ENCODE results near the gene CKS1B. TPM values are rescaled to one million over a fixed set of nuclear protein-coding genes. Genes with fewer than 3 reads are reported as not detected.

CKS1B gene
- total and polyA plus RNA-seq, 9 of the 15 experiments (the other 6 are each of a cell fraction or from before 2014, with no cell fraction given), result 215 to 1,103 (median 460) TPM

- TF ChIP-seq HEY1 (CRISPR knock-in tag; IDR thresholded peaks at IDR 0.05; ENCODE audit: borderline replicate concordance) (no peak), CHD2 (IDR thresholded peaks at IDR 0.05; ENCODE audit: low read depth, low read length) (peak; percentile 90), MBD2 (IDR thresholded peaks at IDR 0.05; ENCODE audit: borderline replicate concordance, low read depth) (peak; percentile 97), SREBF2 (CRISPR knock-in tag; IDR thresholded peaks at IDR 0.05) (no peak), TCF3 (CRISPR knock-in tag; IDR thresholded peaks at IDR 0.05) (no peak), PHTF2 (CRISPR knock-in tag; IDR thresholded peaks at IDR 0.05) (no peak), USF2 (CRISPR knock-in tag; IDR thresholded peaks at IDR 0.05) (no peak), ETS2 (tag; IDR thresholded peaks at IDR 0.05; ENCODE audit: borderline replicate concordance, poor library complexity, severe bottlenecking) (no peak), ZNF143 (CRISPR knock-in tag; IDR thresholded peaks at IDR 0.05) (no peak), ZNF551 (CRISPR knock-in tag; IDR thresholded peaks at IDR 0.05) (no peak), ESRRB (CRISPR knock-in tag; IDR thresholded peaks at IDR 0.05; ENCODE audit: borderline replicate concordance) (no peak), TGIF2 (CRISPR knock-in tag; IDR thresholded peaks at IDR 0.05) (no peak), ZNF830 (CRISPR knock-in tag; IDR thresholded peaks at IDR 0.05) (peak; percentile 62; the same call in 1 of the 2 replicates), RHOXF2B (CRISPR knock-in tag; conservative IDR thresholded peaks at IDR 0.05) (no peak), NCOA4 (IDR thresholded peaks at IDR 0.05; ENCODE audit: partially characterized antibody) (no peak), FOXO4 (CRISPR knock-in tag; IDR thresholded peaks at IDR 0.05) (no peak), ZNF318 (IDR thresholded peaks at IDR 0.05; ENCODE audit: borderline replicate concordance in 1 of 2, low read depth in 1 of 2) (no peak), ZNF507 (tag; conservative IDR thresholded peaks at IDR 0.05) (no peak), SAFB (IDR thresholded peaks at IDR 0.05; ENCODE audit: borderline replicate concordance, low read depth, low read length) (no peak)
These were observed at the start of gene CKS1B (continued) for GRCh38 chr1:154974102-154974807.
